ENCODE results near the gene LPP.

DNA sequence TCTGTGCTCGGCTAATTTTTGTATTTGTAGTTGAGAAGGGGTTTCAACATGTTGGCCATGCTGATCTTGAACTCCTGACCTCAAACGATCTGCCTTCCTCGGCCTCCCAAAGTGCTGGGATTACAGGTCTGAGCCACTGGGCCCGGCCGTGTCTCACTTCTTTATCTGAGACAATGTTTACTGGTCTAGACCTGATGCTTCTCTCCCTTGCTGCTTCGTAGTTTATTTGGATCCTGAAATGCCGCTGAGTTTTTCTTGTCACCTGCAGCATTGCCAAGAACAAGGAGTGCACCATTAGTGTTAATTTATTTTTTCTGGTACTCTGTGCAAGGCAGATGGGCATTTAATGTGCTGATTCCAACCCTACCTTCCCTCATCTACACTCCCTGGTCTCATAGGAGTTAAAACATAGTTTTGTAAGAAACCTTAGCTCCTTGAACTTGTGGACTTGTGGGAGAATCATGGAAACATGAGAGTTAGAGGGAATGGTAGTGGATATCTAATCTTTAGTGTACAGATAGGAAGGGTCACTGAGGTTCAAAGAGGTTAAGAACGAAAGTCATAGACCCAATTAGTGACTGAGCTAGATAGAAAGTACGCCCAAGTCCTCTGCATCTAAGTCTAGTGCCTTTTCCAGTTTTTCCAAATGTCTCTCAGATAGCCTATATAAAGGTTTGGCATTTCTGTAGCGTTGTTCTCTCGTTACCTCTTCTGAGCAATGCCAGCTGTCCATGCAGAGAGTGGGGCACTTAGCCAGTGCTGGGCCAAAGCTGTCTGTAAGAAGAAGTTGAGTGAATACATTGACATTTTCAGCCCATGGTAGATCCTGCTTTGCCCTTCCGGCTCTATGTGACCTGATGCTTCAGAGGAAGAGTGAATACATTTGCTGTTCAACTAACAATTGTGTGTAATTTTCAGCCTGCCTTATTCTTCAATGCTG, 244.1 kb downstream of the LPP start:
- TF ChIP-seq POLR2A (IDR thresholded peaks at IDR 0.05; ENCODE audit: low read length) (no peak), GATA1 (IDR thresholded peaks at IDR 0.05; ENCODE audit: low read depth, low read length) (no peak)
